IMR-90 (cell line): ENCODE measurements around the gene HOXD10. TPM values are rescaled to one million over a fixed set of nuclear protein-coding genes. Genes with fewer than 3 reads are reported as not detected.

Source experiments
- ATAC-seq: fragments of 200-7000 bp; cut with Tn5 transposase; 2 replicates; pipeline ENCODE4 v1.9.1; 2020; ENCODE audit warnings: low read depth, mild to moderate bottlenecking, moderate library complexity
- BruUV-seq: library from RNA; stranded (reverse); fragments of 400-500 nt; replicated peaks from 2 replicates; lab custom pipeline; 2021; lab: Mats Ljungman, UMichigan
- CTCF ChIA-PET: fragments of 300-600 bp; formaldehyde crosslinking; extraction: SDS; loops from one replicate; lab custom pipeline; 2021; ENCODE audit warnings: antibody characterized with exemption; lab: Yijun Ruan, JAX
- POLR2A ChIA-PET: fragments of 300-600 bp; sonication (Branson Sonifier 250); formaldehyde crosslinking; loops from one replicate; lab custom pipeline; 2022; ENCODE audit warnings: antibody characterized with exemption; ENCODE audit not compliant: unreplicated experiment; lab: Charles Lee
- DNase-seq: peaks from one replicate; pipeline ENCODE4 v3.0.0; 2013
- H2AFZ ChIP-seq: replicated peaks from 2 replicates; pipeline ENCODE3; 2013; ENCODE audit warnings: low read length, mild to moderate bottlenecking; ENCODE audit not compliant: poor library complexity
- H2AK5ac ChIP-seq: 2 replicates; pipeline ENCODE4 v1.6.1; 2013; ENCODE audit warnings: low read depth, low read length, inconsistent platforms
- H2AK9ac ChIP-seq: replicated peaks from 2 replicates; pipeline ENCODE3; 2013; ENCODE audit warnings: mild to moderate bottlenecking, low read depth, low read length, moderate library complexity; ENCODE audit not compliant: poor library complexity
- H2BK120ac ChIP-seq: 2 replicates; pipeline ENCODE4 v1.6.1; 2013; ENCODE audit warnings: low read depth, low read length, inconsistent platforms
- H2BK15ac ChIP-seq: 3 replicates; pipeline ENCODE4 v1.6.1; 2013; ENCODE audit warnings: low read depth, low read length, inconsistent platforms
- H2BK20ac ChIP-seq: 2 replicates; pipeline ENCODE4 v1.6.1; 2013; ENCODE audit warnings: low read depth, mild to moderate bottlenecking, inconsistent platforms, low read length, moderate library complexity
- H2BK5ac ChIP-seq: 2 replicates; pipeline ENCODE4 v1.6.1; 2013; ENCODE audit warnings: mild to moderate bottlenecking, low read depth, low read length, inconsistent platforms; ENCODE audit not compliant: poor library complexity, severe bottlenecking
- H3K14ac ChIP-seq: replicated peaks from 2 replicates; pipeline ENCODE4 v1.6.1; 2013; ENCODE audit warnings: low read depth, low read length, inconsistent platforms
- H3K18ac ChIP-seq: 2 replicates; pipeline ENCODE4 v1.6.1; 2013; ENCODE audit warnings: low read depth, low read length, control low read depth
- H3K23ac ChIP-seq: 2 replicates; pipeline ENCODE4 v1.6.1; 2013; ENCODE audit warnings: low read depth, low read length, inconsistent platforms
- H3K27ac ChIP-seq: 2 replicates; pipeline ENCODE4 v1.5.1; 2013; ENCODE audit warnings: mild to moderate bottlenecking, control low read depth, low read length; ENCODE audit not compliant: insufficient read depth
- H3K27me3 ChIP-seq: 2 replicates; pipeline ENCODE4 v1.6.1; 2013; ENCODE audit warnings: low read length; ENCODE audit not compliant: control insufficient read depth, insufficient read depth
- H3K36me3 ChIP-seq: 2 replicates; pipeline ENCODE4 v1.6.1; 2013; ENCODE audit warnings: low read length, mixed read lengths; ENCODE audit not compliant: control insufficient read depth, insufficient read depth
- H3K4ac ChIP-seq: 2 replicates; pipeline ENCODE4 v1.6.1; 2013; ENCODE audit warnings: low read depth, low read length, inconsistent platforms
- H3K4me1 ChIP-seq: 2 replicates; pipeline ENCODE4 v1.6.1; 2013; ENCODE audit warnings: low read length, mixed read lengths; ENCODE audit not compliant: control insufficient read depth, insufficient read depth
- H3K4me2 ChIP-seq: 2 replicates; pipeline ENCODE4 v1.6.1; 2013; ENCODE audit warnings: low read depth, mild to moderate bottlenecking, control low read depth, low read length, moderate library complexity
- H3K4me3 ChIP-seq: 2 replicates; pipeline ENCODE4 v1.5.1; 2013; ENCODE audit warnings: low read depth, mild to moderate bottlenecking, control low read depth, low read length, moderate library complexity; ENCODE audit not compliant: insufficient read depth
- H3K56ac ChIP-seq: 2 replicates; pipeline ENCODE4 v1.6.1; 2013; ENCODE audit warnings: low read length, inconsistent platforms; ENCODE audit not compliant: insufficient read depth; ENCODE audit errors: extremely low read depth
- H3K79me1 ChIP-seq, 2 experiments: 2 replicates each; pipeline ENCODE4 v1.6.1; 2013; ENCODE audit warnings: low read length in 2 of 2, inconsistent platforms in 1 of 2, low read depth in 1 of 2
- H3K9ac ChIP-seq: 2 replicates; pipeline ENCODE4 v1.6.1; 2013; ENCODE audit warnings: low read depth, low read length, control low read depth
- H3K9me1 ChIP-seq: 2 replicates; pipeline ENCODE4 v1.6.1; 2013; ENCODE audit warnings: low read length, inconsistent platforms; ENCODE audit not compliant: insufficient read depth
- H3K9me3 ChIP-seq: 2 replicates; pipeline ENCODE4 v1.6.1; 2013; ENCODE audit warnings: low read length; ENCODE audit not compliant: control insufficient read depth, insufficient read depth
- H4K20me1 ChIP-seq: 2 replicates; pipeline ENCODE4 v1.6.1; 2013; ENCODE audit warnings: low read length, inconsistent platforms; ENCODE audit not compliant: insufficient read depth
- H4K5ac ChIP-seq: 2 replicates; pipeline ENCODE4 v1.6.1; 2013; ENCODE audit warnings: mild to moderate bottlenecking, low read depth, low read length, control low read depth
- H4K8ac ChIP-seq, 2 experiments: 2 replicates each; pipeline ENCODE4 v1.6.1; 2013; ENCODE audit warnings: low read depth in 2 of 2, low read length in 2 of 2, control low read depth in 1 of 2, inconsistent platforms in 1 of 2
- H4K91ac ChIP-seq: 2 replicates; pipeline ENCODE4 v1.6.1; 2013; ENCODE audit warnings: low read depth, low read length, inconsistent platforms; ENCODE audit not compliant: insufficient read depth
- CEBPB ChIP-seq: IDR thresholded peaks from 2 replicates; pipeline ENCODE4 v1.6.1; 2012; ENCODE audit warnings: low read depth, low read length, improper control_type of control experiment
- RCOR1 ChIP-seq: IDR thresholded peaks from 2 replicates; pipeline ENCODE4 v1.6.1; 2012; ENCODE audit warnings: mild to moderate bottlenecking, low read length, improper control_type of control experiment; ENCODE audit not compliant: insufficient replicate concordance
- SMC3 ChIP-seq: fragments of 150-350 bp; IDR thresholded peaks from 2 replicates; pipeline ENCODE4 v1.6.1; 2016; ENCODE audit warnings: low read depth, mild to moderate bottlenecking, antibody characterized with exemption, low read length, moderate library complexity
- WGBS, 2 experiments: methylation state at CpG; one replicate each; pipeline versions ENCODE4 v1.1.5 to v1.1.7; 2013; ENCODE audit warnings: missing lambda C conversion rate in 2 of 2; ENCODE audit not compliant: insufficient read length in 1 of 2; ENCODE audit errors: extremely low coverage in 2 of 2; 5-methylcytosine and 5-hydroxymethylcytosine counted together
- dilution Hi-C: fragments of 300-500 bp; cut with HindIII; formaldehyde crosslinking; loops from one replicate; pipeline ENCODE4 v1.14.3; 2018; ENCODE audit warnings: low sequenced_read_pairs; ENCODE audit not compliant: unreplicated experiment
- in situ Hi-C: fragments of 300-500 bp; cut with MboI; formaldehyde crosslinking; loops from 3 replicates; pipeline ENCODE4 v1.14.3; 2019; ENCODE audit warnings: low sequenced_read_pairs, inconsistent platforms, mixed read lengths
- intact Hi-C: fragments of 100-400 bp; cut with micrococcal nuclease; formaldehyde crosslinking; loops from 2 replicates; pipeline ENCODE4 v1.10.0; 2022
- polyA plus RNA-seq, 3 experiments: library from polyadenylated mRNA; depleted of rRNA; stranded (reverse); fragments of >200 nt; gene quantifications; 2 replicates each; pipeline ENCODE4 v1.2.3, GENCODE V29; 2012; ENCODE audit warnings: low replicate concordance in 1 of 3
- total RNA-seq: library from RNA; depleted of rRNA; stranded (reverse); fragments of >200 nt; gene quantifications from 2 replicates; pipeline ENCODE4 v1.2.3, GENCODE V29; 2012
- TF ChIP-seq, protein P1 (sequence below): fragments of 150-350 bp; IDR thresholded peaks from 2 replicates; pipeline ENCODE4 v1.6.1; 2017; ENCODE audit warnings: mild to moderate bottlenecking, antibody characterized with exemption, low read length, low read depth
- TF ChIP-seq, protein P2 (sequence below): conservative IDR thresholded peaks from 2 replicates; pipeline ENCODE4 v1.5.1; 2012; ENCODE audit warnings: mild to moderate bottlenecking, low read depth, low read length, improper control_type of control experiment

The HOXD10 gene
- total and polyA plus RNA-seq, 2 of the 4 experiments (the other 2 are of a cell fraction) = not detected

DNA sequence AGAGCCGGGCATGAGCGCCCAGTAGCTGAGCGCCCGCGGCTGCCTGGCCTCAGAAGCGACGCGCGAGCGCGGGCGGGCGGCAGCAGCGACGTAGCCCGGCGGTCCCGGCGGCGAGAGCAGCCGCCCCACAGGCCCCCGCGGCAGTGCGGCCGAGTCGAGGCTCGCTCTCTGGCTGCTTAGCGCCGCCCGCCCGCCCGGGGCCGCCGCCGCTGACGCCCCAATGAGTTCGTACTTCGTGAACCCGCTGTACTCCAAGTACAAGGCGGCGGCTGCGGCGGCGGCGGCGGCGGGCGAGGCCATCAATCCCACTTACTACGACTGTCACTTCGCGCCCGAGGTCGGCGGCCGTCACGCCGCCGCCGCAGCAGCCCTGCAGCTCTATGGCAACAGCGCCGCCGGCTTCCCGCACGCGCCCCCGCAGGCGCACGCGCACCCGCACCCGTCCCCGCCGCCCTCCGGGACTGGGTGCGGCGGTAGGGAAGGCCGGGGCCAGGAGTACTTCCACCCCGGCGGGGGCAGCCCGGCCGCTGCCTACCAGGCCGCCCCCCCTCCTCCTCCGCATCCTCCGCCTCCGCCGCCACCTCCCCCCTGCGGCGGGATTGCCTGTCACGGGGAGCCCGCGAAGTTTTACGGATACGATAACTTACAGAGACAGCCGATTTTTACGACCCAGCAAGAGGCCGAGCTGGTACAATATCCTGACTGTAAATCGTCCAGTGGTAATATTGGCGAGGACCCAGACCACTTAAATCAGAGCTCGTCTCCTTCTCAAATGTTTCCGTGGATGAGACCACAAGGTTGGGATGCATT is 13.8 kb downstream of the HOXD10 start (continued):
- no peak for TF ChIP-seq RCOR1

DNA sequence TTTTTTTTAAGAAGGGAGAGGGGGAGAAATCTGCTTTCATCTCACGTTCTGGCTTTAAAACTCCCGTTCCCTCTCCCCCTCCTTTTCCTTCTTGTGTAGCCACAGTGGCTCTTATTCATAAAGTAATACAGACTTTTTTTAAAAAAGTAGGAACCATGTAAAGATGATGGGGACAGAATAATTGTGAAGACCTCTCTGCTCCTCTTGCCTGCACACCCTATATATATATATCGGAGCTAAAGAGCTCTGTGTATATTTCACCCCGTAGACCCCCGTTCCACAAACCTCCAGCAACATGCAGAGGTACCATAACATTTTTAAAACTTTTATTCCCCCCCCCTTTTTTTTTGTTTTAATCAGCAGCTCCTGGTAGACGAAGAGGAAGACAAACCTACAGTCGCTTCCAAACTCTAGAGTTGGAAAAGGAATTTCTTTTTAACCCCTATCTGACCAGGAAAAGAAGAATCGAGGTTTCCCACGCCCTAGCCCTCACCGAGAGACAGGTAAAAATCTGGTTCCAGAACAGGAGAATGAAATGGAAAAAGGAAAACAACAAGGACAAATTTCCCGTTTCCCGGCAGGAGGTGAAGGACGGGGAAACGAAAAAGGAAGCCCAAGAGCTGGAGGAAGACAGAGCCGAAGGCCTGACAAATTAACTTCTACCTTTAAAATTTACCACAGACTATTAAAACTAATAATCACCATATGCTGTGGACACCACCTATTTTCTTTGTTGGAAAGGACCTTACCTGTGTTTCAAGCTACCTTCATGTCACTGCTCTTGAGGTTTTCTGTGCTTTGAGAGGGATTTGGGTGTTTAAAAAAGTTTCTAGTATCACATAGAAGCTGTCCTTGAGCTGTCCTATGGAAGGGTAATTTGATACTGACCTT is 14.6 kb downstream of the HOXD10 start:
- in situ Hi-C loops (no loop called here), dilution Hi-C loops (no loop called here), intact Hi-C loops (no loop called here)
- DNase-seq (no peak), ATAC-seq (no peak)
- Histone ChIP-seq H3K14ac (no peak overlapping the region), H2BK15ac (no peak overlapping the region), H2AK9ac (no peak overlapping the region), H3K27ac (no peak overlapping the region), H3K4ac (no peak overlapping the region), H3K9me1 (no peaks in the 10 kb centered on the region), H3K4me1 (no peaks in the 10 kb centered on the region), H2BK20ac (no peak overlapping the region), H2AK5ac (no peak overlapping the region), H2BK5ac (no peak overlapping the region), H2BK120ac (no peak overlapping the region), H4K91ac (no peak overlapping the region), H3K23ac (peak overlapping the region; percentile 51; the same call in 1 of the 2 replicates), H3K9ac (no peak overlapping the region), H3K79me1 (no peaks in the 10 kb centered on the region), H3K9me3 (peaks cover 1% of the 10 kb centered on the region), H3K56ac (no peak overlapping the region), H3K4me2 (0 out of 2 replicates have a peak overlapping the region, but pooled peaks have one; percentile 39), H4K5ac (no peak overlapping the region), H3K36me3 (no peaks in the 10 kb centered on the region), H3K27me3 (peaks cover 87% of the 10 kb centered on the region), H4K8ac (no peak overlapping the region), H4K20me1 (no peaks in the 10 kb centered on the region), H2AFZ (no peak overlapping the region), H3K18ac (no peak overlapping the region), H3K4me3 (no peak overlapping the region)
- ChIA-PET POLR2A (no interaction called here), CTCF (interaction anchor here (0.7 to 3.1 kb wide), 7 partner anchors 9 to 1018 kb away, joined by 3 to 23 read pairs (median 3); no protein-coding TSS in a partner anchor)
- BruUV-seq = no TSS peak
- WGBS, 2 experiments = no CpG with 5 or more reads among the region's 15 CpGs
- TF ChIP-seq, protein P1, sequence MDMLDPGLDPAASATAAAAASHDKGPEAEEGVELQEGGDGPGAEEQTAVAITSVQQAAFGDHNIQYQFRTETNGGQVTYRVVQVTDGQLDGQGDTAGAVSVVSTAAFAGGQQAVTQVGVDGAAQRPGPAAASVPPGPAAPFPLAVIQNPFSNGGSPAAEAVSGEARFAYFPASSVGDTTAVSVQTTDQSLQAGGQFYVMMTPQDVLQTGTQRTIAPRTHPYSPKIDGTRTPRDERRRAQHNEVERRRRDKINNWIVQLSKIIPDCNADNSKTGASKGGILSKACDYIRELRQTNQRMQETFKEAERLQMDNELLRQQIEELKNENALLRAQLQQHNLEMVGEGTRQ = no peak
- TF ChIP-seq CEBPB (no peak), SMC3 (no peak)
- TF ChIP-seq, protein P2, sequence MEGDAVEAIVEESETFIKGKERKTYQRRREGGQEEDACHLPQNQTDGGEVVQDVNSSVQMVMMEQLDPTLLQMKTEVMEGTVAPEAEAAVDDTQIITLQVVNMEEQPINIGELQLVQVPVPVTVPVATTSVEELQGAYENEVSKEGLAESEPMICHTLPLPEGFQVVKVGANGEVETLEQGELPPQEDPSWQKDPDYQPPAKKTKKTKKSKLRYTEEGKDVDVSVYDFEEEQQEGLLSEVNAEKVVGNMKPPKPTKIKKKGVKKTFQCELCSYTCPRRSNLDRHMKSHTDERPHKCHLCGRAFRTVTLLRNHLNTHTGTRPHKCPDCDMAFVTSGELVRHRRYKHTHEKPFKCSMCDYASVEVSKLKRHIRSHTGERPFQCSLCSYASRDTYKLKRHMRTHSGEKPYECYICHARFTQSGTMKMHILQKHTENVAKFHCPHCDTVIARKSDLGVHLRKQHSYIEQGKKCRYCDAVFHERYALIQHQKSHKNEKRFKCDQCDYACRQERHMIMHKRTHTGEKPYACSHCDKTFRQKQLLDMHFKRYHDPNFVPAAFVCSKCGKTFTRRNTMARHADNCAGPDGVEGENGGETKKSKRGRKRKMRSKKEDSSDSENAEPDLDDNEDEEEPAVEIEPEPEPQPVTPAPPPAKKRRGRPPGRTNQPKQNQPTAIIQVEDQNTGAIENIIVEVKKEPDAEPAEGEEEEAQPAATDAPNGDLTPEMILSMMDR = no peak
